Renal cortical epithelial cell (primary cell): ENCODE measurements around the gene MYRF. TPM values are rescaled to one million over a fixed set of nuclear protein-coding genes. Genes with fewer than 3 reads are reported as not detected.
A peak's percentile ranks its signal among the peaks of the same experiment; 100 is the strongest.

Experiments
- DNase-seq: peaks from one replicate; pipeline ENCODE4 v3.0.0-alpha.2; 2011; ENCODE audit warnings: low read depth
- total RNA-seq: library from RNA; depleted of rRNA; stranded (reverse); fragments of >200 nt; gene quantifications from 2 replicates; pipeline ENCODE4 v1.2.3, GENCODE V29; 2014

Gene MYRF
- total RNA-seq, 1 donor from 2014 or later: 20.0 TPM

GRCh38 chr11:61795459-61795858, 43.0 kb downstream of the MYRF start:
- DNase-seq: no peak

- no peak for DNase-seq
Observed at GRCh38 chr11:61795876-61796526, 43.6 kb downstream of the MYRF start.

- DNase-seq: peak; percentile 84
Observed at GRCh38 chr11:61797263-61797944, 45.0 kb downstream of the MYRF start.

GRCh38 chr11:61799665-61800284, 47.3 kb downstream of the MYRF start:
- DNase-seq: no peak

- no peak for DNase-seq
Observed at GRCh38 chr11:61800331-61801281, 48.2 kb downstream of the MYRF start.

- DNase-seq: no peak
Observed at GRCh38 chr11:61802605-61803004, 50.2 kb downstream of the MYRF start.

GRCh38 chr11:61803889-61804647, 51.6 kb downstream of the MYRF start:
- no peak for DNase-seq

GRCh38 chr11:61805146-61805545, 52.7 kb downstream of the MYRF start:
- no peak for DNase-seq

GRCh38 chr11:61806785-61807184, 54.3 kb downstream of the MYRF start:
- DNase-seq: no peak

GRCh38 chr11:61810671-61811175, 58.3 kb downstream of the MYRF start:
- DNase-seq: no peak

- no peak for DNase-seq
Observed at GRCh38 chr11:61811831-61812230, 59.4 kb downstream of the MYRF start.

GRCh38 chr11:61812736-61813411, 60.4 kb downstream of the MYRF start:
- no peak for DNase-seq

GRCh38 chr11:61814247-61814957, 62.0 kb downstream of the MYRF start:
- DNase-seq: peak; percentile 45

GRCh38 chr11:61814958-61815789, 62.7 kb downstream of the MYRF start:
- DNase-seq: peak; percentile 90

- peak; percentile 55 for DNase-seq
Observed at GRCh38 chr11:61815790-61816735, 63.6 kb downstream of the MYRF start.

- DNase-seq: peak; percentile 77
Observed at GRCh38 chr11:61816736-61817455, 64.5 kb downstream of the MYRF start, which contains the start of gene FADS1. TSS of gene FADS1 (minus strand) at chr11:61817003. CDS start at chr11:61816929, 74 bp downstream.
